GM19324 (cell line): ENCODE measurements around the gene RSKR.
"Not testable (repeated sequence)": the region's sequence is repeated elsewhere in the genome, so short reads cannot be mapped to it uniquely, and the experiment has no call there.

Experiments used
- ATAC-seq: cut with Tn5 transposase; IDR thresholded peaks from one replicate; pipeline ENCODE4 v1.9.1; 2021; ENCODE audit warnings: mild to moderate bottlenecking, moderate library complexity; ENCODE audit not compliant: unreplicated experiment, low FRiP score

Gene RSKR

DNA sequence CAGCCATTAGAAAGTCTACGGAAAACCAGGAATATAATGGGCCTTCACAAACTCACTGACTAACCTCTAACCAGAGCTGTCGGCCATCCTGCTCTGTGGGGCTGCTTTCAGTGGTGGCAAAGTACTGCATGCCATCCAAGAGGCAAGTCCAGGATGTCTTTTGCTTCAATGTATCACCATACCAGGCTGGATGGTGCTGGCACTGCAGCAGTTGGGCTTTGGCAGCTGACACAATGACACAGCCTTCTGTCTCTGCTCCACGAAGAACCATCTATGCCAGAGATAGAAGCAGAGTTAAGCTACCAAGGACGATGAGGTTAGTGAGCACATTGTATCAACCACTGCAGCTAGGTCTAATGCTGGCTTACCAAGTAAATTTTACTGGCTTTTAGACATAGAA, 9.7 kb upstream of the RSKR start:
- no peak for ATAC-seq

GRCh38 chr17:28622186-28622585, 8.2 kb upstream of the RSKR start:
- ATAC-seq, result no peak

- ATAC-seq, result no peak
Observed at GRCh38 chr17:28620010-28620409, 6.0 kb upstream of the RSKR start.

DNA sequence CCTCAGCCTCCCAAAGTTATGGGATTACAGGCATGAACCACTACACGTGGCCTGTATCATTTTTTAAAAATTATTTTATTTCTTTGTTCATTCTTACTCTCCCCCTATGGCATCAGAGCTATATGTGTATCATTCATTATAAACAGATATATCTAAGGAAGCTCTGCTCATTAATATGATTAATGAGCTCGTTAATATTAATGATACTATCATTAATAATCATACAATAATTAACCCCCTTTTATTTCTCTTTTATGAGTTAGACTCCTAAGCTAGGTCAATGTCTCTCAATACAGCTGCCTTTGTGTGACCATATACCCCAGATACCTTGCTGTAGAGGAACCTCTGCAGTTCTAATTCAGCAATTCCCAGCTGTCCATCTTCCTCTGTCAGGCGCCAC, 4.5 kb upstream of the RSKR start:
- ATAC-seq, result no peak

GRCh38 chr17:28616281-28616680, 2.3 kb upstream of the RSKR start:
- no peak for ATAC-seq

GRCh38 chr17:28615260-28615940, 1.4 kb upstream of the RSKR start:
- no peak for ATAC-seq

GRCh38 chr17:28612936-28613872, 781 bp downstream of the RSKR start:
- no peak for ATAC-seq

- no peak for ATAC-seq
Observed at GRCh38 chr17:28612531-28612930, 1.5 kb downstream of the RSKR start.

GRCh38 chr17:28610376-28610775, 3.6 kb downstream of the RSKR start:
- ATAC-seq, result no peak

DNA sequence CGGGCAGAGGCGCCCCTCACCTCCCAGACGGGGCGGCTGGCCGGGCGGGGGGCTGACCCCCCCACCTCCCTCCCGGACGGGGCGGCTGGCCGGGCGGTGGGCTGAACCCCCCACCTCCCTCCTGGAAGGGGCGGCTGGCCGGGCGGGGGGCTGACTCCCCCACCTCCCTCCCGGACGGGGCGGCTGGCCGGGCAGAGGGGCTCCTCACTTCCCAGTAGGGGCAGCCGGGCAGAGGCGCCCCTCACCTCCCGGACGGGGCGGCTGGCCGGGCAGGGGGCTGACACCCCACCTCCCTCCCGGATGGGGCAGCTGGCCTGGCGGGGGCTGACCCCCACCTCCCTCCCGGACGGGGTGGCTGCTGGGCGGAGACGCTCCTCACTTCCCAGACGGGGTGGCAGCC, 10.0 kb downstream of the RSKR start:
- not testable (repeated sequence) for ATAC-seq

GRCh38 chr17:28599311-28600184, 14.4 kb downstream of the RSKR start:
- ATAC-seq, result peak; percentile 35

DNA sequence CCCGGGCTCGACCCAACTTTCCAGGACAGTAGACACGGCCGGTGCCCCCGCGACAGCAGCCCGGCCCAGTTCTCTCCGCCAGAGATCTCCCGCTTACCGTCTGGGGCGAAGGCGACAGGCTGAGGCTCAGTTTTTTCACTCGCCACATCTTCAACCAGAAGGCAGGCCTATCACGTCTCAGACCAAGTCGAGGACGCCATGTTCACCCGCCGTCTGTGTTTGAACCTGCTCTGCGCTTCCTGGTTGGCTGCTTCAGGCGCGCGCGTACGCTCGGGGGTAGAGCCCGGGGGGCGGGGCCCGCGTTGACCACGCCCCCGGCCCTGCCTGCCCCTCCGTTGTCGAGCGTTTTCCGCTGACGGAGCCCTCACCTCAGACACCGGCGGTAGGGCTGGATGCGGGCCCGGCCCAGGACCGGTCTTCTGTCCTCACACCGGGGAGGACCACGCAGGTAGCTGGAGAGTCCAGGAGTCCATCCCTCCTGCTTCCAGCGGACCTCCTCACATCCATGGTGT, 15.1 kb downstream of the RSKR start, which contains the start of gene SPAG5:
SPAG5 (minus strand) TSS at position 227 of the 512 bp plus-strand sequence; CDS start at position 148, 79 bp downstream.
- peak; percentile 87 for ATAC-seq

- peak; percentile 4 for ATAC-seq
Observed at GRCh38 chr17:28598389-28598788, 15.6 kb downstream of the RSKR start.

DNA sequence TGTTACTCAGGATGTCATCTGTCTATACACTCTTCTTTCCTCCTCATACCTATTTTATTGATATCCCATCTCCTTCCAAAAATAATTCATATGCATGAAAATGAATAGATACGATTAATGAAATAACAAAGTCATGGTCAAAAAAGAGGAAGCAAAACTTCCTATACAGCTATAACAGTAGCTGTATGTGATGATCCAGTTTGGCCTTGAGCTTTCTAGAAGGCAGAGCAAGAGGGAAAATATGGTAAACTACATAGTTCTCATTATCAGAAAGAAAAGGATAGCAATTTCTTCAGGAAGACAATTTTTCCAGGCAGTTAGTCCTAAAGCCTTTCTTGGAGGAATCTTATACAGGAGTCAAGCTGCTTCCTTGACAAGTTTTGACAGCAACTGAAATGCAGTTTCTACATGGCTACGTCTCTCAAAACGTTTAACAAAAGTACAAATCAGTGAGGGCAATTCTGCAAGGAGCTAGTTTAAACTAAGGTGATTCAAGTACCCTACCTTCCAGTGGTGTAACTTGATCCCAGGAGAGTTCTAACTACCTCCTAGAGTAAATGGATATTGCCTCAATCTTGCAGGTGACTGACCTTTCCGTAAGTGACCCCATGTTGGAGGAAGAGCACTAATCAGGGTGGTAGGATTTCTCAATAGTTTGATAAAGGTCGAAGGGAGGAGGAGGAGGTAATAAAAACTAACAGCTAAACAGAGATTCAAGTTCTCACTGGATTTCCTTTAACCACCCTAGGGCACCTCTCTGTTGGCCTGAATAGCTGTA, 16.2 kb downstream of the RSKR start:
- no peak for ATAC-seq

DNA sequence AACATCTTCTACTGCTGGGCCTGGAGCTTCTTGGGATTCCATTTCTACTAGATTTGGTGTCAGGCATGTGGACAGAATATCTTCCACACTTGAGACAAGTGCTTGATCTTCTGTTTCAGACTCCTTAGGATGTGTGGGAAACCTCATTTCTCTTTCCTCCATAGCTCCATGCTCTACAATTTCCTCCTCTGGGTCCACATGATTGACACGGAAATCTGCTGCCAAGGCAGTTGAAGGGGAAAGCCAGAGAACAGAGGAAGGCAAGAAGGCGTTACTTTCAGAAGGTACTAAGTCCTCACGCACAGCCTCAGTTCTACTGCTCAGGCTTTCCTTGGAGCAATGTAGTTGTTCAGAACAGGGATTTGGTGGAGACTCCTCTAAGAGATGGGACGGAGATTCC, 21.7 kb downstream of the RSKR start:
- ATAC-seq, result no peak

GRCh38 chr17:28585851-28586250, 28.1 kb downstream of the RSKR start:
- no peak for ATAC-seq

- no peak for ATAC-seq
Observed at GRCh38 chr17:28584434-28584833, 29.6 kb downstream of the RSKR start.

GRCh38 chr17:28582513-28582912, 31.5 kb downstream of the RSKR start:
- no peak for ATAC-seq

GRCh38 chr17:28580959-28581358, 33.0 kb downstream of the RSKR start:
- no peak for ATAC-seq

GRCh38 chr17:28579526-28579925, 34.5 kb downstream of the RSKR start:
- no peak for ATAC-seq
